Hepatocyte (in vitro differentiated cells): ENCODE data around the gene SDK1. TPM values are rescaled to one million over a fixed set of nuclear protein-coding genes. Genes with fewer than 3 reads are reported as not detected.

ENCODE experiments used
- DNase-seq: peaks from one replicate; pipeline ENCODE4 v3.0.0-alpha.2; 2016; ENCODE audit warnings: low spot score
- H2AFZ ChIP-seq: fragments of 200-600 bp; sonication (generic); 2 replicates; pipeline ENCODE4 v1.6.0; 2016; ENCODE audit warnings: antibody characterized with exemption, mild to moderate bottlenecking
- H3K27ac ChIP-seq: fragments of 200-600 bp; sonication (generic); 2 replicates; pipeline ENCODE4 v1.5.1; 2016; ENCODE audit warnings: mild to moderate bottlenecking
- H3K27me3 ChIP-seq: fragments of 200-600 bp; sonication (generic); 2 replicates; pipeline ENCODE4 v1.6.1; 2016
- H3K36me3 ChIP-seq: fragments of 200-600 bp; sonication (generic); replicated peaks from 2 replicates; pipeline ENCODE4 v1.5.1; 2016; ENCODE audit warnings: low read depth; ENCODE audit not compliant: insufficient read depth
- H3K4me1 ChIP-seq: fragments of 200-600 bp; sonication (generic); 2 replicates; pipeline ENCODE4 v1.5.1; 2016; ENCODE audit warnings: mild to moderate bottlenecking, moderate library complexity; ENCODE audit not compliant: insufficient read depth
- H3K4me2 ChIP-seq: fragments of 200-600 bp; sonication (generic); 2 replicates; pipeline ENCODE4 v1.6.0; 2016
- H3K4me3 ChIP-seq: fragments of 200-600 bp; sonication (generic); 2 replicates; pipeline ENCODE4 v1.5.1; 2016; ENCODE audit warnings: mild to moderate bottlenecking
- H3K79me2 ChIP-seq: fragments of 200-600 bp; sonication (generic); 2 replicates; pipeline ENCODE4 v1.6.0; 2017; ENCODE audit warnings: mild to moderate bottlenecking
- H3K9me2 ChIP-seq: fragments of 200-600 bp; sonication (generic); replicated peaks from 2 replicates; pipeline ENCODE4 v1.6.0; 2017; ENCODE audit warnings: mild to moderate bottlenecking; ENCODE audit not compliant: insufficient read depth
- H3K9me3 ChIP-seq: fragments of 200-600 bp; sonication (generic); 2 replicates; pipeline ENCODE4 v1.5.1; 2016; ENCODE audit warnings: low read depth, mild to moderate bottlenecking
- H4K20me1 ChIP-seq: fragments of 200-600 bp; sonication (generic); 2 replicates; pipeline ENCODE4 v1.6.0; 2016; ENCODE audit warnings: mild to moderate bottlenecking; ENCODE audit not compliant: insufficient read depth, poor library complexity, severe bottlenecking
- EZH2 ChIP-seq: fragments of 200-600 bp; sonication (generic); IDR thresholded peaks from 2 replicates; pipeline ENCODE4 v1.6.1; 2016; ENCODE audit warnings: antibody characterized with exemption, mild to moderate bottlenecking, borderline replicate concordance
- EZH2phosphoT487 ChIP-seq: fragments of 200-600 bp; sonication (generic); IDR thresholded peaks from one replicate; pipeline ENCODE4 v1.6.1; 2018; ENCODE audit warnings: antibody characterized with exemption, mild to moderate bottlenecking, low read depth, moderate library complexity; ENCODE audit not compliant: unreplicated experiment, severe bottlenecking
- WGBS: methylation state at CpG from one replicate; pipeline ENCODE4 v1.1.6; 2016; ENCODE audit warnings: low lambda C conversion rate; ENCODE audit errors: missing lambda C conversion rate; 5-methylcytosine and 5-hydroxymethylcytosine counted together
- polyA plus RNA-seq: library from polyadenylated mRNA; unstranded; fragments of >200 nt; fragmentation: Nextera tagmentation; extraction: Ambion mirVana; gene quantifications from 2 replicates; pipeline ENCODE4 v1.2.1, GENCODE V29; 2016
- total RNA-seq: library from RNA; depleted of rRNA; stranded (reverse); fragments of >200 nt; gene quantifications from 2 replicates; pipeline ENCODE4 v1.2.3, GENCODE V29; 2014
- TF ChIP-seq, protein P1 (sequence below): fragments of 200-600 bp; sonication (generic); IDR thresholded peaks from 2 replicates; pipeline ENCODE4 v1.5.1; 2016; ENCODE audit warnings: antibody characterized with exemption, mild to moderate bottlenecking; ENCODE audit not compliant: poor library complexity

Gene SDK1
- total and polyA plus RNA-seq, 2 experiments from 2014 or later: 4.3 to 10.0 TPM

DNA sequence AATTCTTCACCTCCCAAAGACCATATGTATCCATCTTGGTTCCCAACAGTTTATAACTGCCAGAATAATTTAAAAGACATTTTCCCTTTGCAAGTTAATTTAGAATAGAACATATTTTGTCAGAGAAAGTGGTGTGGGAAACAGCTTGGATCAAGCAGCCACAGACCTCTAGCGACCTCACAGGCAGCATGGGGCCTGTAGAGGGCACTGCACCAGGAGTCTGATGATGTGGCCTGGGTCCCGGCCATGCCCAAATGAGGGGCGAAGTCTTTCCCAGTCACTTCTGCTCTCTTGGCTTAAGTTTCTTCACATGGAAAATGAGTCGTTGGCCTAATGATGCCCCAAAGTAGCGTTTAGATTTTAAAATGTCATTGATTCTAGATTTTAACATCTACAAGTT lies 243.2 kb downstream of the SDK1 start:
- H4K20me1 ChIP-seq: no peaks in the 10 kb centered on the region
- H3K4me1 ChIP-seq: no peaks in the 10 kb centered on the region
- no peaks in the 10 kb centered on the region for H3K9me2 ChIP-seq
- no peak overlapping the region for H3K4me3 ChIP-seq
- H3K36me3 ChIP-seq: no peaks in the 10 kb centered on the region
- no peaks in the 10 kb centered on the region for H3K9me3 ChIP-seq
- TF ChIP-seq EZH2phosphoT487 (no peak), EZH2 (no peak)
- TF ChIP-seq, protein P1, sequence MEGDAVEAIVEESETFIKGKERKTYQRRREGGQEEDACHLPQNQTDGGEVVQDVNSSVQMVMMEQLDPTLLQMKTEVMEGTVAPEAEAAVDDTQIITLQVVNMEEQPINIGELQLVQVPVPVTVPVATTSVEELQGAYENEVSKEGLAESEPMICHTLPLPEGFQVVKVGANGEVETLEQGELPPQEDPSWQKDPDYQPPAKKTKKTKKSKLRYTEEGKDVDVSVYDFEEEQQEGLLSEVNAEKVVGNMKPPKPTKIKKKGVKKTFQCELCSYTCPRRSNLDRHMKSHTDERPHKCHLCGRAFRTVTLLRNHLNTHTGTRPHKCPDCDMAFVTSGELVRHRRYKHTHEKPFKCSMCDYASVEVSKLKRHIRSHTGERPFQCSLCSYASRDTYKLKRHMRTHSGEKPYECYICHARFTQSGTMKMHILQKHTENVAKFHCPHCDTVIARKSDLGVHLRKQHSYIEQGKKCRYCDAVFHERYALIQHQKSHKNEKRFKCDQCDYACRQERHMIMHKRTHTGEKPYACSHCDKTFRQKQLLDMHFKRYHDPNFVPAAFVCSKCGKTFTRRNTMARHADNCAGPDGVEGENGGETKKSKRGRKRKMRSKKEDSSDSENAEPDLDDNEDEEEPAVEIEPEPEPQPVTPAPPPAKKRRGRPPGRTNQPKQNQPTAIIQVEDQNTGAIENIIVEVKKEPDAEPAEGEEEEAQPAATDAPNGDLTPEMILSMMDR: no peak
- WGBS: 70% methylated on average over 5 of the region's 5 CpGs
- no peaks in the 10 kb centered on the region for H3K27me3 ChIP-seq
- no peaks in the 10 kb centered on the region for H3K79me2 ChIP-seq
- no peak overlapping the region for H2AFZ ChIP-seq
- DNase-seq: no peak
- H3K4me2 ChIP-seq: no peak overlapping the region
- no peak overlapping the region for H3K27ac ChIP-seq

GRCh38 chr7:3548815-3549214 lies 247.8 kb downstream of the SDK1 start:
- DNase-seq: no peak
- no peaks in the 10 kb centered on the region for H3K9me3 ChIP-seq
- H4K20me1 ChIP-seq: no peaks in the 10 kb centered on the region
- no peaks in the 10 kb centered on the region for H3K4me1 ChIP-seq
- no peak overlapping the region for H2AFZ ChIP-seq
- H3K27me3 ChIP-seq: no peaks in the 10 kb centered on the region
- H3K79me2 ChIP-seq: no peaks in the 10 kb centered on the region
- TF ChIP-seq, protein P1: no peak
- TF ChIP-seq EZH2 (no peak), EZH2phosphoT487 (no peak)
- 53% methylated on average over 4 of the region's 4 CpGs for WGBS
- no peak overlapping the region for H3K27ac ChIP-seq
- no peaks in the 10 kb centered on the region for H3K9me2 ChIP-seq
- H3K36me3 ChIP-seq: no peaks in the 10 kb centered on the region
- no peak overlapping the region for H3K4me3 ChIP-seq
- no peak overlapping the region for H3K4me2 ChIP-seq

- TF ChIP-seq EZH2phosphoT487 (no peak), EZH2 (no peak)
- TF ChIP-seq, protein P1: no peak
- WGBS: 52% methylated on average over 2 of the region's 2 CpGs
Measured at GRCh38 chr7:3549601-3550000, 248.5 kb downstream of the SDK1 start.

DNA sequence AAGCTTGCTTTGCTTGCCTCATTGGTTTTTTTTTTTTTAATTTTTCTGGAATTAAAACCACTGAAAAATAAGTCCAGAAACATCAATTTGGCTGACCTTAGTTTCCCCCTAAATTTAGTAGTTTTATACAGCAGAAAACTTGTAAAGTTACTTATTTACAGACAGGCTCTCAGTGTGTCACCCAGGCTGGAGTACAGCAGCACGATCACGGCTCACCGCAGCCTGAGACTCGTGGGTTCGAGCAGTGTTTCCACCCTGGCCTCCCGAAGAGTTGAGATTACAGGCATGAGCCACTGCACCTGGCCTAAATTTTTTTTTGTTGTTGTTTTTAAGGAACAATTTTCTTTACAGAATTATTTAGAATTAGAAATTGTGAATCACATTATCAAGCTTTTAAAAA lies 250.5 kb downstream of the SDK1 start:
- H3K9me3 ChIP-seq: no peaks in the 10 kb centered on the region
- no peak overlapping the region for H3K27ac ChIP-seq
- TF ChIP-seq, protein P1: no peak
- no peak for TF ChIP-seq EZH2phosphoT487
- H3K4me2 ChIP-seq: no peak overlapping the region
- H3K4me3 ChIP-seq: no peak overlapping the region
- no peaks in the 10 kb centered on the region for H3K36me3 ChIP-seq
- H4K20me1 ChIP-seq: no peaks in the 10 kb centered on the region
- H3K27me3 ChIP-seq: no peaks in the 10 kb centered on the region
- no peak for DNase-seq
- H2AFZ ChIP-seq: no peak overlapping the region
- no peaks in the 10 kb centered on the region for H3K4me1 ChIP-seq
- no peaks in the 10 kb centered on the region for H3K79me2 ChIP-seq
- no peaks in the 10 kb centered on the region for H3K9me2 ChIP-seq
- 89% methylated on average over 6 of the region's 6 CpGs for WGBS

More at GRCh38 chr7:3549601-3550000, 248.5 kb downstream of the SDK1 start:
- H3K4me1 ChIP-seq: no peaks in the 10 kb centered on the region
- no peaks in the 10 kb centered on the region for H4K20me1 ChIP-seq
- DNase-seq: no peak
- H3K27ac ChIP-seq: no peak overlapping the region
- no peaks in the 10 kb centered on the region for H3K9me2 ChIP-seq
- no peak overlapping the region for H3K4me2 ChIP-seq
- H3K9me3 ChIP-seq: no peaks in the 10 kb centered on the region
- no peak overlapping the region for H2AFZ ChIP-seq
- no peak overlapping the region for H3K4me3 ChIP-seq
- H3K27me3 ChIP-seq: no peaks in the 10 kb centered on the region
- H3K79me2 ChIP-seq: no peaks in the 10 kb centered on the region
- H3K36me3 ChIP-seq: no peaks in the 10 kb centered on the region
